ENCODE measurements around the gene MASP1. TPM values are rescaled to one million over a fixed set of nuclear protein-coding genes. Genes with fewer than 3 reads are reported as not detected.

The MASP1 gene
- total RNA-seq: 0.48 TPM in 1 of 2 replicates, not detected in the other

GRCh38 chr3:187291512-187292132 is at the start of gene MASP1:
TSS of gene MASP1 (minus strand) at chr3:187291737. CDS start at chr3:187291632, 105 bp downstream.
- TF ChIP-seq, protein P1, sequence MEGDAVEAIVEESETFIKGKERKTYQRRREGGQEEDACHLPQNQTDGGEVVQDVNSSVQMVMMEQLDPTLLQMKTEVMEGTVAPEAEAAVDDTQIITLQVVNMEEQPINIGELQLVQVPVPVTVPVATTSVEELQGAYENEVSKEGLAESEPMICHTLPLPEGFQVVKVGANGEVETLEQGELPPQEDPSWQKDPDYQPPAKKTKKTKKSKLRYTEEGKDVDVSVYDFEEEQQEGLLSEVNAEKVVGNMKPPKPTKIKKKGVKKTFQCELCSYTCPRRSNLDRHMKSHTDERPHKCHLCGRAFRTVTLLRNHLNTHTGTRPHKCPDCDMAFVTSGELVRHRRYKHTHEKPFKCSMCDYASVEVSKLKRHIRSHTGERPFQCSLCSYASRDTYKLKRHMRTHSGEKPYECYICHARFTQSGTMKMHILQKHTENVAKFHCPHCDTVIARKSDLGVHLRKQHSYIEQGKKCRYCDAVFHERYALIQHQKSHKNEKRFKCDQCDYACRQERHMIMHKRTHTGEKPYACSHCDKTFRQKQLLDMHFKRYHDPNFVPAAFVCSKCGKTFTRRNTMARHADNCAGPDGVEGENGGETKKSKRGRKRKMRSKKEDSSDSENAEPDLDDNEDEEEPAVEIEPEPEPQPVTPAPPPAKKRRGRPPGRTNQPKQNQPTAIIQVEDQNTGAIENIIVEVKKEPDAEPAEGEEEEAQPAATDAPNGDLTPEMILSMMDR (IDR thresholded peaks at IDR 0.05; ENCODE audit: insufficient read depth, low read length, poor library complexity, severe bottlenecking): no peak
- Histone ChIP-seq H3K27me3 (ENCODE audit: control insufficient read depth, insufficient read depth, low read length) (peaks cover 4% of the 10 kb centered on the region), H3K36me3 (ENCODE audit: control insufficient read depth, insufficient read depth, low read length) (no peaks in the 10 kb centered on the region), H3K4me3 (ENCODE audit: low read depth, low read length) (no peak within 1 kb of the TSS)
- no peak for DNase-seq (ENCODE audit: low read depth)

- no peak overlapping the region for H3K4me3 ChIP-seq (ENCODE audit: low read depth, low read length)
- no peaks in the 10 kb centered on the region for H3K27me3 ChIP-seq (ENCODE audit: control insufficient read depth, insufficient read depth, low read length)
- TF ChIP-seq, protein P1 (IDR thresholded peaks at IDR 0.05; ENCODE audit: insufficient read depth, low read length, poor library complexity, severe bottlenecking): no peak
- no peaks in the 10 kb centered on the region for H3K36me3 ChIP-seq (ENCODE audit: control insufficient read depth, insufficient read depth, low read length)
- no peak for DNase-seq (ENCODE audit: low read depth)
Observed at GRCh38 chr3:187340578-187340977, 49.0 kb upstream of the MASP1 start.

DNA sequence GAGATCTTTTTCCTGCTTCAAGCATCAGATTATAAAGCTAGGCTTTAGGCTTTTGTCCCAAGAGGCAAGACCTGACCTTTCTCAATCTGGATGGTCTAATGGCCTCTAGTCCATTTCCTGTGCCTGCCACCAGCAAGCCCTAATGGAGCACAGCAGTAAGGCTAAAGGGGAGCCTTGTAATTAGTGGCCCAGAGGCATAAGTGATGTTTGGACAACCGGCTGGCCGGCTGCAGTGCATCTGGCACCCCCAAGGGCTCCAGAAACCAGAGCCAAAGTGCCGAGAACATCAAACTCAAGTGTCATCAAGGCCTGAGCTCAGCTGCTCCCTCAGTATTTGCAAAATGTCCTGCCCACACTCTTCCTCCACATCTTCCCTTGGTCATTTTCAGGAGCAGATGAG is 44.8 kb upstream of the MASP1 start:
- no peaks in the 10 kb centered on the region for H3K36me3 ChIP-seq (ENCODE audit: control insufficient read depth, insufficient read depth, low read length)
- no peaks in the 10 kb centered on the region for H3K27me3 ChIP-seq (ENCODE audit: control insufficient read depth, insufficient read depth, low read length)
- no peak for DNase-seq (ENCODE audit: low read depth)
- H3K4me3 ChIP-seq (ENCODE audit: low read depth, low read length): no peak overlapping the region
- TF ChIP-seq, protein P1 (IDR thresholded peaks at IDR 0.05; ENCODE audit: insufficient read depth, low read length, poor library complexity, severe bottlenecking): no peak

GRCh38 chr3:187334904-187335303 is 43.4 kb upstream of the MASP1 start:
- H3K36me3 ChIP-seq (ENCODE audit: control insufficient read depth, insufficient read depth, low read length): no peaks in the 10 kb centered on the region
- no peaks in the 10 kb centered on the region for H3K27me3 ChIP-seq (ENCODE audit: control insufficient read depth, insufficient read depth, low read length)
- H3K4me3 ChIP-seq (ENCODE audit: low read depth, low read length): no peak overlapping the region
- TF ChIP-seq, protein P1 (IDR thresholded peaks at IDR 0.05; ENCODE audit: insufficient read depth, low read length, poor library complexity, severe bottlenecking): no peak
- no peak for DNase-seq (ENCODE audit: low read depth)

DNA sequence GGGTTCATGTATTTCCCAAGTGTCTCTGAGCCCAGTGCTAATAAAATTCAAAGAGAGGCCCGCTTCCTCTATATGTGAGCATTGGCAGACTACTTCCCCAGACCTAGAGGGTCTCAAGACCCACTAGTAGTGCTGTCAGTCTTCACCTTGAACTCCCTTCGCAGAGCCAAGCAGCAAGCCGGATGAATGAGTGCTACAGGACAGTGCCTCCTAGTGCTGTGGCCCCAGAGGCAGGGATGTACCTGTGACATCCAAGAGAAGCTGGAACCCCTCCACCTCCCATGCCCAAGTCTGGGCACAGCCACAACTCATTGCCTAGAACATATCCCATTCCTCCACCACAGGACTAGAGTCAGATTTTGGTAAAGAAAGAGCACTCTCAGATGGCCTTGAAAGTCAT is 37.2 kb upstream of the MASP1 start:
- no peak overlapping the region for H3K4me3 ChIP-seq (ENCODE audit: low read depth, low read length)
- DNase-seq (ENCODE audit: low read depth): no peak
- H3K36me3 ChIP-seq (ENCODE audit: control insufficient read depth, insufficient read depth, low read length): no peaks in the 10 kb centered on the region
- TF ChIP-seq, protein P1 (IDR thresholded peaks at IDR 0.05; ENCODE audit: insufficient read depth, low read length, poor library complexity, severe bottlenecking): no peak
- no peaks in the 10 kb centered on the region for H3K27me3 ChIP-seq (ENCODE audit: control insufficient read depth, insufficient read depth, low read length)

- TF ChIP-seq, protein P1 (IDR thresholded peaks at IDR 0.05; ENCODE audit: insufficient read depth, low read length, poor library complexity, severe bottlenecking): no peak
- H3K27me3 ChIP-seq (ENCODE audit: control insufficient read depth, insufficient read depth, low read length): no peaks in the 10 kb centered on the region
- no peak for DNase-seq (ENCODE audit: low read depth)
Observed at GRCh38 chr3:187327845-187328244, 36.3 kb upstream of the MASP1 start.

More at GRCh38 chr3:187327845-187328244, 36.3 kb upstream of the MASP1 start:
- H3K36me3 ChIP-seq (ENCODE audit: control insufficient read depth, insufficient read depth, low read length): no peaks in the 10 kb centered on the region
- H3K4me3 ChIP-seq (ENCODE audit: low read depth, low read length): no peak overlapping the region
